Neural crest cell (in vitro differentiated cells): Measurements from ENCODE around the gene CLECL1. TPM values are rescaled to one million over a fixed set of nuclear protein-coding genes. Genes with fewer than 3 reads are reported as not detected.
"Not testable (repeated sequence)": the region's sequence is repeated elsewhere in the genome, so short reads cannot be mapped to it uniquely, and the experiment has no call there.

Experiments used
- DNase-seq: peaks from one replicate; pipeline ENCODE4 v3.0.0; 2021; ENCODE audit warnings: low read depth, mixed read lengths, low spot score
- H3K27ac Mint-ChIP-seq: one replicate; pipeline ENCODE4 v1.8.0; 2021; ENCODE audit warnings: mild to moderate bottlenecking, mixed read lengths; ENCODE audit not compliant: unreplicated experiment
- H3K27me3 Mint-ChIP-seq: 2 replicates; pipeline ENCODE4 v1.8.0; 2021; ENCODE audit warnings: low read depth, mild to moderate bottlenecking, mixed read lengths
- H3K36me3 Mint-ChIP-seq: 2 replicates; pipeline ENCODE4 v1.8.0; 2021; ENCODE audit warnings: low read depth, mild to moderate bottlenecking, mixed read lengths
- H3K4me1 Mint-ChIP-seq: 2 replicates; pipeline ENCODE4 v1.8.0; 2021; ENCODE audit warnings: mixed read lengths
- H3K4me3 Mint-ChIP-seq: one replicate; pipeline ENCODE4 v1.8.0; 2021; ENCODE audit warnings: mild to moderate bottlenecking, mixed read lengths
- H3K9me3 Mint-ChIP-seq: 2 replicates; pipeline ENCODE4 v1.8.0; 2021; ENCODE audit warnings: mixed read lengths
- CTCF ChIP-seq: fragments of 200-600 bp; sonication (generic); conservative IDR thresholded peaks from 2 replicates; pipeline ENCODE4 v1.5.0; 2021; ENCODE audit warnings: antibody characterized with exemption, mild to moderate bottlenecking
- total RNA-seq: library from RNA; stranded (reverse); gene quantifications from 2 replicates; pipeline ENCODE4 v1.2.1, GENCODE V29; 2021

Gene CLECL1
- total RNA-seq, 1 donor from 2014 or later: not detected

DNA sequence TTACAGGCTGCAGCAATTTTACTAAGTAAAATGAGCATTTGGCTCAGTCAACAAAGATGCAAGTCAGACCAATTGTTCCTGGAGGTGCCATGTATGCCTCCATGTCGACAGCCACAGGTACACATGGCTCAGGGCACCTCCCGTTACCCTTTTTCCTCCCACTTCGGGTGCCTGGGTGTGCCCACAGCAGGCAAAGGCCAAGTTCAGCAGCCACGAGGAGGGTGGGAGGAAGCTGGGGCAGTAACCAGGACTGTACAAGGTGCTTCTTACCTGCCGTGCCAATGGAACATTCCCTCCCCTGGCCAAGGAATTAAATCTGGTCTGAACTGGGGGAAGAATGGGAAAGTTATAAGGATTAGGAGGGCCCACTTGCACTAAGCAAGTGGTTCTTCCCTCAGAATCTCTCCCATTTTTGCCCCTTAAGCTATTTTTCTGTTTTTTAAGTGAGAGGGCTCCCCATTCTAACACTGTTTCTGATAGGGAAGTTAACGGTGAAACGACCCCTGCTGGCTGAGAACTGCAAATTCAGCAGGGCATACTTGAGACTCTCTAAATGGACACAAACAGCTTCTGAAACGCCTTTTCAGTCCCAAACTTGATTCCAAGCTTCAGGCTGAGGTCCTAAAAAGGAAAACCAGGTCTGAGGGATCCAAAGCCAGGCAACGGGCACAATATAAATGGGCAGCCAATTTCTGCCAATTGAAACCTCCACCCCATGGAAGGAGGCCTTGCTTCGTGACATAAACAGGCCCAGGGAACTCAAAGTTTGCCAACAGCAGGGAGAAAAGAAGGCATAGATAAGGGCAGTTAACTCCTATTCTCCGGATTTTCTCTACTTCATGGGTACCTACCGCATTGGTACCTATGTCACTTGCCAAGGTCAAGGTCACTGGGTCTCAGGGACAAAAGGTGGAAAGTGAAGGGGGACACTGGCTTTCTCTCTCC, 24.8 kb downstream of the CLECL1 start:
- Mint-ChIP-seq H3K4me3 (no peak overlapping the region), H3K27ac (no peak overlapping the region), H3K36me3 (peaks cover 4% of the 10 kb centered on the region), H3K9me3 (peaks cover 17% of the 10 kb centered on the region), H3K4me1 (no peaks in the 10 kb centered on the region), H3K27me3 (peaks cover 2% of the 10 kb centered on the region)
- DNase-seq: peak; percentile 41
- peak; percentile 94 for TF ChIP-seq CTCF

GRCh38 chr12:9707356-9707755, 25.5 kb downstream of the CLECL1 start:
- peaks cover 2% of the 10 kb centered on the region for H3K27me3 Mint-ChIP-seq
- no peaks in the 10 kb centered on the region for H3K4me1 Mint-ChIP-seq
- H3K27ac Mint-ChIP-seq: no peak overlapping the region
- TF ChIP-seq CTCF: no peak
- peaks cover 17% of the 10 kb centered on the region for H3K9me3 Mint-ChIP-seq
- peaks cover 4% of the 10 kb centered on the region for H3K36me3 Mint-ChIP-seq
- DNase-seq: no peak
- no peak overlapping the region for H3K4me3 Mint-ChIP-seq

DNA sequence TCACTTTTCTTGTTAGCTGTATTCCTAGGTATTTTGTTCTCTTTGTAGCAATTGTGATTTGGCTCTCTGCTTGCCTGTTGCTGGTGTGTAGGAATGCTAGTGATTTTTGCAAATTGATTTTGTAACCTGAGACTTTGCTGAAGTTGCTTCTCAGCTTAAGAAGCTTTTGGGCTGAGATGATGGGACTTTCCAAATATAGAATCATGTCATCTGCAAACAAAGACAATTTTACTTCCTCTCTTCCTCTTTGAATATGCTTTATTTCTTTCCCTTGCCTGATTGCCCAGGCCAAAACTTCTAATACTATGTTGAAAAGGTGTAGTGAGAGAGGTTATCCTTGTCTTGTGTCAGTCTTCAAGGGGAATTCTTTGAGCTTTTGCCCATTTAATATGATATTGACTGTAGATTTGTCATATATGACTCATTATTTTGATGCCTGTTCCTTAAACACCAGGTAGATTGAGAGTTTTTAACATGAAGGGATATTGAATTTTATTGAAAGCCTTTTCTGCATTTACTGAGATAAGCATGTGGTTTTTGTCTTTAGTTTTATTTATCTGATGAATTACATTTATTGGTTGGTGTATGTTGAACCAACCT, 26.7 kb downstream of the CLECL1 start:
- Mint-ChIP-seq H3K36me3 (peaks cover 4% of the 10 kb centered on the region), H3K27me3 (peaks cover 4% of the 10 kb centered on the region), H3K27ac (no peak overlapping the region), H3K4me3 (no peak overlapping the region), H3K9me3 (peaks cover 17% of the 10 kb centered on the region), H3K4me1 (no peaks in the 10 kb centered on the region)
- DNase-seq: no peak
- TF ChIP-seq CTCF: no peak

- H3K4me3 Mint-ChIP-seq, H3K4me1 Mint-ChIP-seq: not testable (repeated sequence)
These were observed 28.3 kb downstream of the CLECL1 start for GRCh38 chr12:9704561-9704960.

DNA sequence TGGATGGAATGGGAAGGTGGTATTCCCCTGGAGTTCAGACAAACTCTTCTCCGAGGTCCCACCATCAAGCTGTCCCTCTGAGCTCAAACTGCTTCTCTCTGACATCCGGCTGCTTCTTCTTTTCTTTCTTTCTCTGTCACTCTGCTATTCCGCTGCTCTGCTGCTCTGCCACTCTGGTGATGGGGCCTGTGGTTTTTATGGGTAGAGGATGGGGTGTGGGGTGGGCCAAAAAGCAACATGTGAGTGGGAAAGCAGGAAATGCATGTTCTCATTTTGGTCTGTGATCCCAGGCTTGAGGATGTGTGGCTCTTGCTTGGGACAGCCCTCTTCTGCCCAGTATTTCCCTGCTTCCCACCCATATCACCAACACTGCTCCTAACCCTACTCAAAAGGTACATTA, 30.6 kb downstream of the CLECL1 start:
- Mint-ChIP-seq H3K9me3 (peaks cover 21% of the 10 kb centered on the region), H3K4me3 (no peak overlapping the region), H3K27me3 (peaks cover 4% of the 10 kb centered on the region), H3K27ac (no peak overlapping the region), H3K36me3 (peaks cover 9% of the 10 kb centered on the region), H3K4me1 (no peaks in the 10 kb centered on the region)
- no peak for DNase-seq
- TF ChIP-seq CTCF: no peak

More at GRCh38 chr12:9704561-9704960, 28.3 kb downstream of the CLECL1 start:
- not testable (repeated sequence) for H3K27me3 Mint-ChIP-seq, H3K36me3 Mint-ChIP-seq, DNase-seq, H3K27ac Mint-ChIP-seq
- H3K9me3 Mint-ChIP-seq: peaks cover 17% of the 10 kb centered on the region
